Kidney tubule cell (primary cell): ENCODE data around the gene KLHL2.
"Not testable (repeated sequence)": the region's sequence is repeated elsewhere in the genome, so short reads cannot be mapped to it uniquely, and the experiment has no call there.

ENCODE experiments used
- DNase-seq: peaks from one replicate; pipeline ENCODE4 v3.0.0-alpha.2; 2018; ENCODE audit warnings: low spot score

Gene KLHL2

GRCh38 chr4:165330071-165330470 is 122.7 kb downstream of the KLHL2 start:
- DNase-seq: no peak

- DNase-seq: no peak
Observed at GRCh38 chr4:165330666-165331065, 123.3 kb downstream of the KLHL2 start.

GRCh38 chr4:165331359-165331758 is 124.0 kb downstream of the KLHL2 start:
- peak; percentile 9 for DNase-seq

- DNase-seq: no peak
Observed at GRCh38 chr4:165331823-165332222, 124.5 kb downstream of the KLHL2 start.

GRCh38 chr4:165332502-165332901 is 125.1 kb downstream of the KLHL2 start:
- no peak for DNase-seq

- DNase-seq: no peak
Observed at GRCh38 chr4:165335163-165335703, 127.9 kb downstream of the KLHL2 start.

GRCh38 chr4:165336743-165337142 is 129.4 kb downstream of the KLHL2 start:
- DNase-seq: no peak

GRCh38 chr4:165342340-165342739 is 135.0 kb downstream of the KLHL2 start:
- not testable (repeated sequence) for DNase-seq

- peak; percentile 31 for DNase-seq
Observed at GRCh38 chr4:165343353-165344191, 136.2 kb downstream of the KLHL2 start.

- DNase-seq: no peak
Observed at GRCh38 chr4:165345666-165346417, 138.5 kb downstream of the KLHL2 start.

GRCh38 chr4:165347647-165348569 is 140.5 kb downstream of the KLHL2 start:
- no peak for DNase-seq

- DNase-seq: no peak
Observed at GRCh38 chr4:165351359-165352130, 144.2 kb downstream of the KLHL2 start.

- DNase-seq: peak; percentile 50
Observed at GRCh38 chr4:165355900-165356300, 148.5 kb downstream of the KLHL2 start.

GRCh38 chr4:165359506-165359905 is 152.1 kb downstream of the KLHL2 start:
- DNase-seq: no peak

GRCh38 chr4:165360041-165360695 is 152.8 kb downstream of the KLHL2 start:
- DNase-seq: no peak

- no peak for DNase-seq
Observed at GRCh38 chr4:165360985-165361670, 153.8 kb downstream of the KLHL2 start.

- DNase-seq: no peak
Observed at GRCh38 chr4:165361810-165362209, 154.4 kb downstream of the KLHL2 start.

- peak; percentile 37 for DNase-seq
Observed at GRCh38 chr4:165364452-165365080, 157.2 kb downstream of the KLHL2 start.

- DNase-seq: no peak
Observed at GRCh38 chr4:165367040-165367439, 159.7 kb downstream of the KLHL2 start.
